Superior temporal gyrus (tissue), 1 donor: ENCODE measurements around the gene NHSL2.
"Not testable (repeated sequence)": the region's sequence is repeated elsewhere in the genome, so short reads cannot be mapped to it uniquely, and the experiment has no call there.

Experiments
- DNase-seq: peaks from one replicate; pipeline ENCODE4 v3.0.0-alpha.2; 2016; ENCODE audit errors: extremely low spot score

Gene NHSL2

GRCh38 chrX:71910643-71910985 is at the start of gene NHSL2:
Gene NHSL2, plus strand, starts transcription at chrX:71910845.
- DNase-seq = no peak

GRCh38 chrX:71867680-71868079 is 43.0 kb upstream of the NHSL2 start:
- DNase-seq = no peak

GRCh38 chrX:71869566-71869965 is 41.1 kb upstream of the NHSL2 start:
- DNase-seq = not testable (repeated sequence)

GRCh38 chrX:71870208-71871098 is 40.2 kb upstream of the NHSL2 start:
- no peak for DNase-seq

- DNase-seq = no peak
These were observed 39.3 kb upstream of the NHSL2 start for GRCh38 chrX:71871367-71871766.

GRCh38 chrX:71872542-71873458 is 37.8 kb upstream of the NHSL2 start:
- DNase-seq = no peak

- DNase-seq = no peak
These were observed 37.2 kb upstream of the NHSL2 start for GRCh38 chrX:71873459-71873833.

- not testable (repeated sequence) for DNase-seq
These were observed 33.8 kb upstream of the NHSL2 start for GRCh38 chrX:71876841-71877240.

- no peak for DNase-seq
These were observed 25.5 kb upstream of the NHSL2 start for GRCh38 chrX:71885099-71885498.

GRCh38 chrX:71895607-71896006 is 15.0 kb upstream of the NHSL2 start:
- no peak for DNase-seq

- DNase-seq = no peak
These were observed 4.5 kb upstream of the NHSL2 start for GRCh38 chrX:71906144-71906543.

GRCh38 chrX:71908387-71908786 is 2.3 kb upstream of the NHSL2 start:
- DNase-seq = no peak

- no peak for DNase-seq
These were observed 689 bp upstream of the NHSL2 start for GRCh38 chrX:71909956-71910355.

- no peak for DNase-seq
These were observed 513 bp downstream of the NHSL2 start for GRCh38 chrX:71910986-71911730.

GRCh38 chrX:71911731-71912050 is 1.0 kb downstream of the NHSL2 start:
- DNase-seq = no peak

GRCh38 chrX:71912156-71912555 is 1.5 kb downstream of the NHSL2 start:
- no peak for DNase-seq

GRCh38 chrX:71913156-71913950 is 2.7 kb downstream of the NHSL2 start:
- no peak for DNase-seq

- no peak for DNase-seq
These were observed 7.1 kb downstream of the NHSL2 start for GRCh38 chrX:71917621-71918343.

- no peak for DNase-seq
These were observed 8.8 kb downstream of the NHSL2 start for GRCh38 chrX:71919431-71919830.

GRCh38 chrX:71919886-71920285 is 9.2 kb downstream of the NHSL2 start:
- DNase-seq = no peak

GRCh38 chrX:71922686-71923085 is 12.0 kb downstream of the NHSL2 start:
- DNase-seq = no peak
